ENCODE measurements around the gene RBM19.

Gene RBM19

GRCh38 chr12:113794774-113795173 is 171.4 kb downstream of the RBM19 start:
- TF ChIP-seq CTCF (IDR thresholded peaks at IDR 0.05; ENCODE audit: control insufficient read depth, insufficient read depth, low read depth, low read length, missing control alignments), result no peak
- no peak for DNase-seq (ENCODE audit: low read depth)
- no peak overlapping the region for H3K4me3 ChIP-seq (ENCODE audit: control insufficient read depth, low read depth, low read length)

GRCh38 chr12:113793250-113793649 is 172.9 kb downstream of the RBM19 start:
- H3K4me3 ChIP-seq (ENCODE audit: control insufficient read depth, low read depth, low read length), result no peak overlapping the region
- DNase-seq (ENCODE audit: low read depth), result no peak
- no peak for TF ChIP-seq CTCF (IDR thresholded peaks at IDR 0.05; ENCODE audit: control insufficient read depth, insufficient read depth, low read depth, low read length, missing control alignments)

- no peak for TF ChIP-seq CTCF (IDR thresholded peaks at IDR 0.05; ENCODE audit: control insufficient read depth, insufficient read depth, low read depth, low read length, missing control alignments)
- DNase-seq (ENCODE audit: low read depth), result no peak
- H3K4me3 ChIP-seq (ENCODE audit: control insufficient read depth, low read depth, low read length), result no peak overlapping the region
Measured at GRCh38 chr12:113792450-113792849, 173.7 kb downstream of the RBM19 start.

- DNase-seq (ENCODE audit: low read depth), result no peak
- TF ChIP-seq CTCF (IDR thresholded peaks at IDR 0.05; ENCODE audit: control insufficient read depth, insufficient read depth, low read depth, low read length, missing control alignments), result no peak
- H3K4me3 ChIP-seq (ENCODE audit: control insufficient read depth, low read depth, low read length), result no peak overlapping the region
Measured at GRCh38 chr12:113788020-113788856, 177.9 kb downstream of the RBM19 start.

- no peak overlapping the region for H3K4me3 ChIP-seq (ENCODE audit: control insufficient read depth, low read depth, low read length)
- no peak for DNase-seq (ENCODE audit: low read depth)
- no peak for TF ChIP-seq CTCF (IDR thresholded peaks at IDR 0.05; ENCODE audit: control insufficient read depth, insufficient read depth, low read depth, low read length, missing control alignments)
Measured at GRCh38 chr12:113786107-113786506, 180.0 kb downstream of the RBM19 start.

GRCh38 chr12:113783811-113784210 is 182.3 kb downstream of the RBM19 start:
- no peak for TF ChIP-seq CTCF (IDR thresholded peaks at IDR 0.05; ENCODE audit: control insufficient read depth, insufficient read depth, low read depth, low read length, missing control alignments)
- DNase-seq (ENCODE audit: low read depth), result no peak
- H3K4me3 ChIP-seq (ENCODE audit: control insufficient read depth, low read depth, low read length), result no peak overlapping the region
